22Rv1 (cell line): ENCODE measurements around the gene PANK3.

ENCODE experiments used
- H3K27ac ChIP-seq: fragments of 450-650 bp; 2 replicates; pipeline ENCODE4 v1.5.1; 2017
- ZFX ChIP-seq: fragments of 450-650 bp; IDR thresholded peaks from 2 replicates; pipeline ENCODE4 v1.6.1; 2017; ENCODE audit warnings: antibody characterized with exemption, borderline replicate concordance
- TF ChIP-seq, protein P1 (sequence below): fragments of 450-650 bp; IDR thresholded peaks from 2 replicates; pipeline ENCODE4 v1.5.1; 2017; ENCODE audit warnings: mild to moderate bottlenecking

Gene PANK3

DNA sequence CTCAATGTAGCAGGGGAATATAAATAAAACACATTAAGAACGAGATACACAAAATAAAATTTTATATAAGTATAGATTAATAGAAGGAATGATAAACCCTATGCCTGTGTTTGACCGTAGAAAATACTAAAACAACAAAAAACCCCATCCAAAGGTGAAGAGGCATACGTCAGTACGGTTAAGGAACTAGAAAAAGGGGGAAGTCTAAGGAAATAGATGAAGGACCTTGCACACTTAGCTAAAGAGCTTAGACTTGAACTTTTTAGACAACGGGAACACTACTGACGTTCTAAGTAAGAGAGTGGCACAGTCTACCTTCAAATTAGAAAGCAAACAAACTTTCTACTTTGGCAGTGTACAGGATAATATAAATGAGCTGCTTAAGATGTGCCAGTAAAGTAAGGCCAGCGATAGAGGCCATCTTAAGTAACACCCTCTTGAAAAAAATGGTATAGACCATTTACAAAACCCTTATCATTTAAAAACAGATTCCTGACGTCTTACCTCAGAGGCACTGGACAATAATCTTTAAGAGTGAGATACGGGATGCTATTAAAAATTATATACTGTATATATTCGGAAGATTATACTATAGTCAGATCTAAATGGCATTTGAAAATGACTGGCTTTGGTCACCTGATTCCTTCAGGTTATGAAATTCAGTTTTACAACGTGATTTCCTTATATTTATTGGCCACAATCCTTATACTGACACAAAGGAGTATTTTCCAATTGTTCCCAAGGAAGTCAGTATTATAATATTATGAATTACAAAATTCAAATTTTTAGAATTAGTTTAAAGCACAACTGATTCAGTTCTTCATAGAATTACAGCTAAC lies 8.5 kb downstream of the PANK3 start:
- H3K27ac ChIP-seq, result no peak overlapping the region
- TF ChIP-seq, protein P1, sequence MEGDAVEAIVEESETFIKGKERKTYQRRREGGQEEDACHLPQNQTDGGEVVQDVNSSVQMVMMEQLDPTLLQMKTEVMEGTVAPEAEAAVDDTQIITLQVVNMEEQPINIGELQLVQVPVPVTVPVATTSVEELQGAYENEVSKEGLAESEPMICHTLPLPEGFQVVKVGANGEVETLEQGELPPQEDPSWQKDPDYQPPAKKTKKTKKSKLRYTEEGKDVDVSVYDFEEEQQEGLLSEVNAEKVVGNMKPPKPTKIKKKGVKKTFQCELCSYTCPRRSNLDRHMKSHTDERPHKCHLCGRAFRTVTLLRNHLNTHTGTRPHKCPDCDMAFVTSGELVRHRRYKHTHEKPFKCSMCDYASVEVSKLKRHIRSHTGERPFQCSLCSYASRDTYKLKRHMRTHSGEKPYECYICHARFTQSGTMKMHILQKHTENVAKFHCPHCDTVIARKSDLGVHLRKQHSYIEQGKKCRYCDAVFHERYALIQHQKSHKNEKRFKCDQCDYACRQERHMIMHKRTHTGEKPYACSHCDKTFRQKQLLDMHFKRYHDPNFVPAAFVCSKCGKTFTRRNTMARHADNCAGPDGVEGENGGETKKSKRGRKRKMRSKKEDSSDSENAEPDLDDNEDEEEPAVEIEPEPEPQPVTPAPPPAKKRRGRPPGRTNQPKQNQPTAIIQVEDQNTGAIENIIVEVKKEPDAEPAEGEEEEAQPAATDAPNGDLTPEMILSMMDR, result no peak
- no peak for TF ChIP-seq ZFX

DNA sequence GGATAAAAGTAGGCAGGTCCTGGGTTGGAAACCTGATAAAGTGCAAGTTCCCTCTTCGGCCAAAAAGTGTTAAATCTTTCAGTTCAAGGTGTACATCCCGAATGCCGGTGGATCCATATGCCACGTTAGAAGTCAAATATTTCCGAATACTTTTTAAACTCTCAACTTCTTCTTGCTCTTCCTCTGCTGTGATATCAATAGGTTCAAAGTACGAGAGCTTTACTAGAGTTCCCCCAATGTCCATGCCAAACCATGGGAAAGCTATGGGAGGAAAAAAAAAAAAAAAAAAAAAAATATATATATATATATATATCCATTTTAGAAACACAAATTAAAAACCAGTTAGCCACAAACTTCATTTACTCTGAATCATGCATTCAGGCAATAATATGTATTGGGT lies 10.4 kb downstream of the PANK3 start:
- no peak for TF ChIP-seq ZFX
- TF ChIP-seq, protein P1, result no peak
- H3K27ac ChIP-seq, result no peak overlapping the region

DNA sequence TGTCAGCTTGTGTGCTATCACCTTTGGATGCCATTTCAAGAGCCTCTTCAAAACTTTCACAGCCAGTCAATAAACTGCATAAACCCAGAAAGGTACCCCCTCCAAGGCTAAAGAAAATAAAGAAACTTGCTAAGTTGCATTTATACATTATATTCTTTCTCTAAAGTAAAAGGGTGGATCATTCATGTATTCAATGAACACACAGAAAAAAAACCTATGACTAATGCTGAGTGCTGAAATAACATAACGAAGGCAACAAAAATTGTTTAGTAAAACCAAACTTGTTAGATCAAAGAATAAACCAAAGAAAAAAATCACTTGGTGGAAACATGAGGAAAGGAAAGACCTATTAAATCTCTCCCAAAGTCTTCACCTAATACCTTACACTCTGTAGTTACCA lies 15.2 kb downstream of the PANK3 start:
- H3K27ac ChIP-seq, result no peak overlapping the region
- TF ChIP-seq, protein P1, result no peak
- no peak for TF ChIP-seq ZFX

DNA sequence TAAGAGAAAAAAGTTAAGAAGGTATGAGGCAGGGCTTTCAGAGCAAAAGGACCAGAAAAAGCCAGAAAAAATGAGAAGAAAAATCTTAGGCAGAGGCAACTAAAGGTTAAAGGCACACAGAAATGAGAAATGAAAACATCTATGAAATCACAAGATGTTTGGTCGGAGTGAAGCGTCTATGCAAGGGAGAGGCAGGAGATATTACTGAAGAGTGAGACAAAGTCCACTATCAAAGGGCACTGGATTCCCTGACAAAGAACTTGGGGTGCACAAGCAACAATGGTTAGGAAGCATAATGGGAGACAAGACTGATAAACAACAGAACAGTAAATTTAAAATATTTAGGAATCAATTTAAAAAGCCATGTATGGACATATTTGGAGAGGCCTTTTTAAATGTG lies 16.9 kb downstream of the PANK3 start:
- TF ChIP-seq, protein P1, result no peak
- no peak for TF ChIP-seq ZFX
- no peak overlapping the region for H3K27ac ChIP-seq

DNA sequence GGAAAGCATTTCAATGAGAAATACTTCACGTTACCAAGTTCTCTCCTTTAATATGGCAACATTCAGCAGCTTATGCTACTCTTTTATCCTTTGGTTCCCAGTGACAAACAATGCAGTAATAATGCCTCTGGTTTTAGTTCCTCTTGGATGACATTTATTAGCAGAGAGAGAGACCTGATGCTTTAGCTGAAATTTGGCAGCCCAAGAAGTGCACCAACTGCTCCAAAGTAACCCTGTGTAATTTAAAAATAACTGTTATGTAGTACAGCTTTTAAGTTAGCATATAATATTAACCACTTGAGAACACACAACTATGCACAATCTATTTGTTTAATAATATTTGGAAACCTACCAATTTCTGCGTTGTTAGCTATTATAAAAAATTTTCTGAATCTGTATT lies 21.8 kb downstream of the PANK3 start:
- no peak overlapping the region for H3K27ac ChIP-seq
- TF ChIP-seq, protein P1, result no peak
- no peak for TF ChIP-seq ZFX

DNA sequence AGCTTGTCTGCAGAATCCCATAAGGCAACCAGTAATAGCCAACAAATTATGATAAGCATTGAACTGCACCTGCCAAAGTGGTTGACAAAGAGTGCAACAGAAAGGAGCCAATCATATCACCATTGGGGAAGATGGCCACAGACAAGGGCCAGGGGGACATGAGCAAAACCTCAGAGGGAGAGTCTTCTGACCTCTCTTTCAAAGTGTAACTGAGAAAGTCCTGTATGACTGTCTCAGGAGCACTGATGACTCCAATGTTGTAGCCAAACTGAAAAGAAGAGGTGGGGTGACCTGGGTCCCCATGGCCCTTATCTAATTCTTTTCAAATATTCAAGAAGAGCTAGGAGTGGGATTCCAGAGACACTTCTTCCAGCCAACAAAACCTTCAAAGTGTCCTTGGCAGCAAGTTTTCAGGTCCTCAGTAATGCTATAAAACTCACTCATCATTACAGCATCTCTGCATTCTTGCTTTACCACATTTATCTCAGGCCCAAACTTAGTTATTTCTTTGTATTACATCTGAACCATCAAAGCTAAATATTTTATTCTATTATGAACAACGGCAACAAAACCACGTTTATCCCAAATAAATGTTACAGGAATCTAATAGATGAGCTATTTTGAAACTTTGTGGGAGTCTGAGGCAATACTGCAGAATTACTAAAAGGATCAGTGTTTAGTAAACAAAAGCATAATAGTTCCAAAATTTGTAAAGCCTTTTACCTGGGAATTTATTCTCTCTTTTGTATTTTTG lies 25.6 kb downstream of the PANK3 start:
- TF ChIP-seq, protein P1, result no peak
- no peak for TF ChIP-seq ZFX
- no peak overlapping the region for H3K27ac ChIP-seq

DNA sequence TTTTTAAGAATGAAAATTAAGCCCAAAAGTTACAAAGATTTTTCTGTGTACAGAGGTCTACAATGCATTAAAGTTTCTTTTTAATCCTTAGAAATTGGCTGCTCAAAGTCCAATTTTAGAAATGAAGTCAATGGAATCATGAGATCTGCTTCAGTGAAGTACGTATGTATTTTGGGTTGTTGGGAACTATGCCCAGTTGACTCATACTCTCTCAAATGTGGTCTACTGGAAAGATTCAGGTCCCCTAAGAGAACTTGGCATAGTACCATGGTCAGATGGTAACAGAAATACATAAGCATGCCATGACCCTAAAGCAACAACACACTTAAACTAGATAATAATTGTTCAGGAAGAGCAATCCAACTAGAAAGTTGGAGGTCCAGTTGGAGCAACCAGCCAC lies 27.0 kb downstream of the PANK3 start:
- no peak overlapping the region for H3K27ac ChIP-seq
- TF ChIP-seq, protein P1, result no peak
- no peak for TF ChIP-seq ZFX
